Nephron progenitor cell (in vitro differentiated cells): ENCODE data around the gene RTL5.

Experiments used
- DNase-seq: peaks from one replicate; pipeline ENCODE4 v3.0.0; 2021
- H3K27ac Mint-ChIP-seq: 2 replicates; pipeline ENCODE4 v1.8.0; 2021; ENCODE audit warnings: mild to moderate bottlenecking, moderate library complexity, mixed read lengths
- H3K27me3 Mint-ChIP-seq: 2 replicates; pipeline ENCODE4 v1.8.0; 2021; ENCODE audit warnings: mild to moderate bottlenecking, low read depth, mixed read lengths; ENCODE audit not compliant: poor library complexity
- H3K36me3 Mint-ChIP-seq: 2 replicates; pipeline ENCODE4 v1.8.0; 2021; ENCODE audit warnings: low read depth, mixed read lengths
- H3K4me1 Mint-ChIP-seq: 2 replicates; pipeline ENCODE4 v1.8.0; 2021; ENCODE audit warnings: mixed read lengths
- H3K4me3 Mint-ChIP-seq: 2 replicates; pipeline ENCODE4 v1.8.0; 2021; ENCODE audit warnings: mild to moderate bottlenecking, moderate library complexity, mixed read lengths
- H3K9me3 Mint-ChIP-seq: 2 replicates; pipeline ENCODE4 v1.8.0; 2021; ENCODE audit warnings: mild to moderate bottlenecking, moderate library complexity, mixed read lengths
- CTCF ChIP-seq: fragments of 200-600 bp; sonication (generic); IDR thresholded peaks from 2 replicates; pipeline ENCODE4 v1.5.0; 2021; ENCODE audit warnings: antibody characterized with exemption

The RTL5 gene

GRCh38 chrX:72142094-72142793, 10.5 kb upstream of the RTL5 start:
- Mint-ChIP-seq H3K27ac (no peak overlapping the region), H3K4me1 (peaks cover 9% of the 10 kb centered on the region), H3K9me3 (peaks cover 62% of the 10 kb centered on the region), H3K36me3 (peaks cover 52% of the 10 kb centered on the region), H3K27me3 (no peaks in the 10 kb centered on the region), H3K4me3 (no peak overlapping the region)
- TF ChIP-seq CTCF: no peak
- DNase-seq: no peak

GRCh38 chrX:72141372-72142004, 9.8 kb upstream of the RTL5 start:
- no peak overlapping the region for H3K4me3 Mint-ChIP-seq

GRCh38 chrX:72139538-72139937, 7.8 kb upstream of the RTL5 start:
- Mint-ChIP-seq H3K27me3 (peaks cover 2% of the 10 kb centered on the region), H3K4me3 (no peak overlapping the region), H3K9me3 (peaks cover 76% of the 10 kb centered on the region), H3K36me3 (peaks cover 47% of the 10 kb centered on the region), H3K4me1 (peaks cover 9% of the 10 kb centered on the region), H3K27ac (no peak overlapping the region)
- DNase-seq: no peak
- TF ChIP-seq CTCF: no peak

More at GRCh38 chrX:72141372-72142004, 9.8 kb upstream of the RTL5 start:
- no peak for DNase-seq
- Mint-ChIP-seq H3K27me3 (no peaks in the 10 kb centered on the region), H3K9me3 (peaks cover 65% of the 10 kb centered on the region), H3K27ac (no peak overlapping the region), H3K36me3 (peaks cover 52% of the 10 kb centered on the region), H3K4me1 (peaks cover 9% of the 10 kb centered on the region)
- TF ChIP-seq CTCF: no peak

GRCh38 chrX:72137846-72138495, 6.3 kb upstream of the RTL5 start:
- no peak for DNase-seq
- H3K9me3 Mint-ChIP-seq: peaks cover 74% of the 10 kb centered on the region
- peaks cover 41% of the 10 kb centered on the region for H3K36me3 Mint-ChIP-seq
- no peak overlapping the region for H3K27ac Mint-ChIP-seq
- H3K4me3 Mint-ChIP-seq: no peak overlapping the region
- TF ChIP-seq CTCF: no peak
- H3K4me1 Mint-ChIP-seq: peaks cover 13% of the 10 kb centered on the region
- H3K27me3 Mint-ChIP-seq: peaks cover 8% of the 10 kb centered on the region

- H3K36me3 Mint-ChIP-seq: peaks cover 22% of the 10 kb centered on the region
- H3K9me3 Mint-ChIP-seq: peaks cover 62% of the 10 kb centered on the region
- H3K4me3 Mint-ChIP-seq: no peak overlapping the region
- peaks cover 22% of the 10 kb centered on the region for H3K4me1 Mint-ChIP-seq
- H3K27ac Mint-ChIP-seq: no peak overlapping the region
- TF ChIP-seq CTCF: no peak
- no peak for DNase-seq
- peaks cover 19% of the 10 kb centered on the region for H3K27me3 Mint-ChIP-seq
Observed at GRCh38 chrX:72133851-72134546, 2.3 kb upstream of the RTL5 start.
